Measurements from ENCODE around the gene CACFD1. TPM values are rescaled to one million over a fixed set of nuclear protein-coding genes. Genes with fewer than 3 reads are reported as not detected.

Gene CACFD1
- total RNA-seq, 1 experiment from 2014 or later, result 27.0 TPM

DNA sequence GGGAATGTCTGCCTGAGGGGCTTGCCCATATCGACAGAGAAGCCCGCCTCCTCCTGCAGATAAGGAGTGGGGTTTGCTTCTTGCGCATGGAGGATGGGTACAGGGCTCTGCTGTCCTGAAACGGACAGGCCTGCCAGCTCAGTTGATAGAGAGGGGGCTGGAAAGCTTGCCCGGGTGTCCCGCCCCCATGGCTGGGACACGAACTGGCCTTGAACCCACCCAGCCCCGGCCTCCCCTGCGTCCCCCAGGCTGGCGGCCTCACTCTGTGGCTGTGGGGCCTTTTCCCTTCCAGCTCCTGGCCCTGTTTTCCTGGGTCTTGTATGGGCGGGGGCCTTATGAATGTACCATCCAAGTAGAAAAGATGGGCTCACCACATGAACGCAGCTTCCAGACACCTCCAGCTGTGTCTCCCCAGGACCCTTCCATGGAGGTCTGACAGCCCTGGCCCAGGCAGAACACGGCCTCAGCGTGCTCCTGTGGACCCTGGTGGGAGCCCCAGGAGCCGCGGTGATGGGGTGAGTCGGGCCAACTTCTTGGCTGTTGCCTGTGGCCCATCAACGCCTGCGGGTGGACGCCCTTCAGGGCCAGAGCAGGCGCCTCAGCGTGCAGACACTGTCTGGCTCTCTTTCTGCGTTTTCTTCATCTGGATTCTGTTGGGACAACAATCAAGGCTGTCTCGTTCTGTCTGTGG, 35.0 kb downstream of the CACFD1 start:
- no peaks in the 10 kb centered on the region for H3K27me3 ChIP-seq (replicated peaks; ENCODE audit: control insufficient read depth, insufficient read depth, low read length)
- ChIA-PET CTCF (interaction anchor here (1.2 kb wide), 1 partner anchor 309 kb away, joined by 4 read pairs; no protein-coding TSS in a partner anchor), POLR2A (no interaction called here)
- H3K27ac Mint-ChIP-seq (ENCODE audit: unreplicated experiment), result no peak overlapping the region
- no peaks in the 10 kb centered on the region for H3K36me3 ChIP-seq (ENCODE audit: control insufficient read depth, insufficient read depth, low read length)
- H3K4me1 Mint-ChIP-seq (ENCODE audit: low read depth, unreplicated experiment), result no peaks in the 10 kb centered on the region
- H3K36me3 Mint-ChIP-seq (ENCODE audit: insufficient read depth, unreplicated experiment), result no peaks in the 10 kb centered on the region
- no peaks in the 10 kb centered on the region for H3K9me3 ChIP-seq
- TF ChIP-seq, protein P1, sequence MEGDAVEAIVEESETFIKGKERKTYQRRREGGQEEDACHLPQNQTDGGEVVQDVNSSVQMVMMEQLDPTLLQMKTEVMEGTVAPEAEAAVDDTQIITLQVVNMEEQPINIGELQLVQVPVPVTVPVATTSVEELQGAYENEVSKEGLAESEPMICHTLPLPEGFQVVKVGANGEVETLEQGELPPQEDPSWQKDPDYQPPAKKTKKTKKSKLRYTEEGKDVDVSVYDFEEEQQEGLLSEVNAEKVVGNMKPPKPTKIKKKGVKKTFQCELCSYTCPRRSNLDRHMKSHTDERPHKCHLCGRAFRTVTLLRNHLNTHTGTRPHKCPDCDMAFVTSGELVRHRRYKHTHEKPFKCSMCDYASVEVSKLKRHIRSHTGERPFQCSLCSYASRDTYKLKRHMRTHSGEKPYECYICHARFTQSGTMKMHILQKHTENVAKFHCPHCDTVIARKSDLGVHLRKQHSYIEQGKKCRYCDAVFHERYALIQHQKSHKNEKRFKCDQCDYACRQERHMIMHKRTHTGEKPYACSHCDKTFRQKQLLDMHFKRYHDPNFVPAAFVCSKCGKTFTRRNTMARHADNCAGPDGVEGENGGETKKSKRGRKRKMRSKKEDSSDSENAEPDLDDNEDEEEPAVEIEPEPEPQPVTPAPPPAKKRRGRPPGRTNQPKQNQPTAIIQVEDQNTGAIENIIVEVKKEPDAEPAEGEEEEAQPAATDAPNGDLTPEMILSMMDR (IDR thresholded peaks at IDR 0.05; ENCODE audit: insufficient read depth in 1 of 2, low read depth in 1 of 2, low read length in 1 of 2, severe bottlenecking in 1 of 2, unreplicated experiment in 1 of 2), result no peak
- BruUV-seq (replicated peaks), result no TSS peak
- no peak for DNase-seq
- H3K27me3 Mint-ChIP-seq (ENCODE audit: insufficient read depth, unreplicated experiment), result no peaks in the 10 kb centered on the region
- intact Hi-C loops (cut with micrococcal nuclease; ENCODE audit: unreplicated experiment), result no loop called here
- H3K9me3 Mint-ChIP-seq (ENCODE audit: unreplicated experiment), result no peaks in the 10 kb centered on the region
- H3K4me3 Mint-ChIP-seq (ENCODE audit: unreplicated experiment), result no peak overlapping the region
- peaks cover 12% of the 10 kb centered on the region for H3K4me1 ChIP-seq
- H3K4me3 ChIP-seq (ENCODE audit: low read depth, low read length), result no peak overlapping the region

DNA sequence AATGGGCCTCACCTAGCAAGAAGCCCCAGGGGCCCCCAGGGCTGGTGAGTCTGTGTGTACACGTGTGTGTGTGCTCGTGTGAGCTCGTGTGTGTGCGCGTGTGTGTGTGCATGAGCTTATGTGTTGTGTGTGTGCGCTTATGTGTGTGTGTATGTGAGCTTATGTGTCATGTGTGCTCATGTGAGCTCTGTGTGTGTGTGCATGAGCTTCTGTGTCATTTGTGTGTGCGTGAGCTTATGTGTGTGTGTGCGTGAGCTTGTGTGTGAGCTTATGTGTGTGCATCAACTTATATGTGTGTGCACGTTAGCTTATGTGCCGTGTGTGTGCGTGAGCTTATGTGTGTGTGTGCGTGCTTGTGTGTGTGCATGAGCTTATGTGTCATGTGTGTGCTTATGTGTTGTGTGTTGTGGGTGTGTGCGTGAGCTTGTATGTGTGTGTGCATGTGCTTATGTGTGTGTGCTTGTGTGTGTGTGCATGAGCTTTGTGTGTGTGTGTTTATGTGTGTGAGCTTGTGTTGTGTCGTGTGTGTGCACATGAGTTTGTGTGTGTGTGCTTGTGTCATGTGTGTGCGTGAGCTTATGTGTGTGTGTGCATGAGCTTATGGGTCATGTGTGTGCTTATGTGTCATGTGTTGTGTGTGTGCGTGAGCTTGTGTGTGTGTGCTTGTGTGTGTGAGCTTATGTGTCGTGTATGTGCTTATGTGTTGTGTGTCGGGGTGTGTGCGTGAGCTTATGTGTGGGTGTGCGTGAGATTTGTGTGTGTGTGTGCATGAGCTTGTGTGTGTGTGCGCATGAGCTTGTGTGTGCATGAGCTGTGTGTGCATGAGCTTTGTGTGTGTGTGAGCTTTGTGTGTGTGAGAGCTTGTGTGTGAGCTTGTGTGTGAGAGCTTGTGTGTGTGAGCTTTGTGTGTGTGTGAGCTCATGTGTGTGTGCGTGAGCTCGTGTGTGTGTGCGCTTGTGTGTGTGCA, 35.8 kb downstream of the CACFD1 start:
- no peak for DNase-seq
- no peak overlapping the region for H3K27ac Mint-ChIP-seq (ENCODE audit: unreplicated experiment)
- intact Hi-C loops (cut with micrococcal nuclease; ENCODE audit: unreplicated experiment), result no loop called here
- H3K27me3 ChIP-seq (replicated peaks; ENCODE audit: control insufficient read depth, insufficient read depth, low read length), result no peaks in the 10 kb centered on the region
- no peak overlapping the region for H3K4me3 ChIP-seq (ENCODE audit: low read depth, low read length)
- H3K4me1 Mint-ChIP-seq (ENCODE audit: low read depth, unreplicated experiment), result no peaks in the 10 kb centered on the region
- no peak overlapping the region for H3K4me3 Mint-ChIP-seq (ENCODE audit: unreplicated experiment)
- no TSS peak for BruUV-seq (replicated peaks)
- no peaks in the 10 kb centered on the region for H3K36me3 ChIP-seq (ENCODE audit: control insufficient read depth, insufficient read depth, low read length)
- TF ChIP-seq, protein P1 (IDR thresholded peaks at IDR 0.05; ENCODE audit: insufficient read depth in 1 of 2, low read depth in 1 of 2, low read length in 1 of 2, severe bottlenecking in 1 of 2, unreplicated experiment in 1 of 2), result no peak
- peaks cover 16% of the 10 kb centered on the region for H3K4me1 ChIP-seq
- peaks cover under 1% of the 10 kb centered on the region; the same call in 1 of the 2 replicates for H3K9me3 ChIP-seq
- no peaks in the 10 kb centered on the region for H3K36me3 Mint-ChIP-seq (ENCODE audit: insufficient read depth, unreplicated experiment)
- no peaks in the 10 kb centered on the region for H3K27me3 Mint-ChIP-seq (ENCODE audit: insufficient read depth, unreplicated experiment)
- POLR2A ChIA-PET, result interaction anchor here (0.6 kb wide), 1 partner anchor 132 kb away, joined by 3 read pairs; no protein-coding TSS in a partner anchor
- H3K9me3 Mint-ChIP-seq (ENCODE audit: unreplicated experiment), result peaks cover under 1% of the 10 kb centered on the region
- CTCF ChIA-PET, result interaction anchor here (0.6 to 1.3 kb wide), 3 partner anchors 9 to 473 kb away, joined by 4 read pairs; no protein-coding TSS in a partner anchor
